OCI-LY1 (cell line): ENCODE data around the gene IL15.
"Not testable (repeated sequence)": the region's sequence is repeated elsewhere in the genome, so short reads cannot be mapped to it uniquely, and the experiment has no call there.

Experiments used
- H2AFZ ChIP-seq: fragments of 200-600 bp; sonication (generic), shearing (Covaris generic); 2 replicates; pipeline ENCODE4 v1.6.0; 2014; ENCODE audit warnings: antibody characterized with exemption, mild to moderate bottlenecking, low read length
- H3F3A ChIP-seq: fragments of 200-600 bp; sonication (generic), shearing (Covaris generic); 2 replicates; pipeline ENCODE4 v1.6.0; 2014; ENCODE audit warnings: mild to moderate bottlenecking, antibody characterized with exemption, low read length, moderate library complexity; ENCODE audit not compliant: insufficient read depth
- H3K27ac ChIP-seq: fragments of 200-600 bp; sonication (generic); 2 replicates; pipeline ENCODE4 v1.5.1; 2014; ENCODE audit warnings: low read length, mixed run types, mild to moderate bottlenecking, low read depth; ENCODE audit not compliant: poor library complexity, severe bottlenecking
- H3K27me3 ChIP-seq: fragments of 200-600 bp; sonication (generic); 2 replicates; pipeline ENCODE4 v1.6.0; 2014; ENCODE audit warnings: antibody characterized with exemption, mild to moderate bottlenecking, low read length, moderate library complexity; ENCODE audit not compliant: insufficient read depth
- H3K36me3 ChIP-seq: fragments of 200-600 bp; sonication (generic); 2 replicates; pipeline ENCODE4 v1.6.1; 2014; ENCODE audit warnings: mild to moderate bottlenecking, antibody characterized with exemption, low read length, moderate library complexity, mixed read lengths; ENCODE audit not compliant: insufficient read depth
- H3K4me1 ChIP-seq: fragments of 200-600 bp; sonication (generic); 2 replicates; pipeline ENCODE4 v1.5.1; 2014; ENCODE audit warnings: mild to moderate bottlenecking, low read length, moderate library complexity; ENCODE audit not compliant: insufficient read depth, severe bottlenecking
- H3K4me2 ChIP-seq: fragments of 200-600 bp; sonication (generic), shearing (Covaris generic); 2 replicates; pipeline ENCODE4 v1.6.1; 2014; ENCODE audit warnings: low read length
- H3K4me3 ChIP-seq: fragments of 200-600 bp; sonication (generic); 2 replicates; pipeline ENCODE4 v1.5.1; 2014; ENCODE audit warnings: low read length, low read depth, mild to moderate bottlenecking, mixed read lengths; ENCODE audit not compliant: poor library complexity, severe bottlenecking
- H3K79me2 ChIP-seq: fragments of 200-600 bp; shearing (Covaris generic); 2 replicates; pipeline ENCODE4 v1.6.1; 2016; ENCODE audit warnings: mixed run types, low read length, mixed read lengths; ENCODE audit not compliant: insufficient read depth
- H3K9ac ChIP-seq: fragments of 200-600 bp; sonication (generic), shearing (Covaris generic); 2 replicates; pipeline ENCODE4 v1.6.1; 2014; ENCODE audit warnings: mild to moderate bottlenecking, low read length, mixed read lengths
- H3K9me2 ChIP-seq: fragments of 200-600 bp; sonication (generic), shearing (Covaris generic); 2 replicates; pipeline ENCODE4 v1.6.1; 2014; ENCODE audit warnings: low read depth, mild to moderate bottlenecking, low read length, mixed read lengths
- H3K9me3 ChIP-seq: fragments of 200-600 bp; shearing (Covaris generic); 2 replicates; pipeline ENCODE4 v1.6.1; 2014; ENCODE audit warnings: low read length, mixed read lengths
- H4K20me1 ChIP-seq: fragments of 200-600 bp; sonication (generic), shearing (Covaris generic); 2 replicates; pipeline ENCODE4 v1.6.0; 2016; ENCODE audit warnings: mild to moderate bottlenecking, low read length; ENCODE audit not compliant: insufficient read depth
- CTCF ChIP-seq: fragments of 200-600 bp; sonication (generic), shearing (Covaris generic); IDR thresholded peaks from 2 replicates; pipeline ENCODE4 v1.5.1; 2017; ENCODE audit warnings: mild to moderate bottlenecking, antibody characterized with exemption, low read length, moderate library complexity, mixed read lengths
- EZH2 ChIP-seq: fragments of 200-600 bp; sonication (generic), shearing (Covaris generic); IDR thresholded peaks from 2 replicates; pipeline ENCODE4 v1.8.0; 2017; ENCODE audit warnings: borderline replicate concordance, mixed run types, mild to moderate bottlenecking, antibody characterized with exemption, low read length, moderate library complexity, mixed read lengths

Gene IL15

GRCh38 chr4:141730805-141731204 lies 94.4 kb downstream of the IL15 start:
- Histone ChIP-seq H3K4me3 (no peak overlapping the region), H4K20me1 (no peaks in the 10 kb centered on the region), H2AFZ (no peak overlapping the region), H3K36me3 (no peaks in the 10 kb centered on the region), H3K4me2 (no peak overlapping the region), H3K4me1 (no peaks in the 10 kb centered on the region), H3K9ac (no peak overlapping the region), H3K9me3 (no peaks in the 10 kb centered on the region), H3K9me2 (no peaks in the 10 kb centered on the region), H3K79me2 (no peaks in the 10 kb centered on the region), H3K27me3 (no peaks in the 10 kb centered on the region), H3F3A (no peaks in the 10 kb centered on the region), H3K27ac (no peak overlapping the region)
- TF ChIP-seq EZH2: no peak

GRCh38 chr4:141731481-141731880 lies 95.1 kb downstream of the IL15 start:
- Histone ChIP-seq H3K36me3 (no peaks in the 10 kb centered on the region), H3K4me1 (no peaks in the 10 kb centered on the region), H3K9ac (no peak overlapping the region), H3K79me2 (no peaks in the 10 kb centered on the region), H3F3A (no peaks in the 10 kb centered on the region), H3K27ac (no peak overlapping the region), H3K9me2 (no peaks in the 10 kb centered on the region), H3K27me3 (no peaks in the 10 kb centered on the region), H3K4me3 (no peak overlapping the region), H3K9me3 (no peaks in the 10 kb centered on the region), H2AFZ (no peak overlapping the region), H3K4me2 (no peak overlapping the region), H4K20me1 (no peaks in the 10 kb centered on the region)
- TF ChIP-seq CTCF: no peak
- TF ChIP-seq EZH2: no peak

- no peak for TF ChIP-seq CTCF
- TF ChIP-seq EZH2: no peak
- no peak overlapping the region for H3K27ac ChIP-seq
Measured at GRCh38 chr4:141739636-141740035, 103.3 kb downstream of the IL15 start.

GRCh38 chr4:141746026-141746425 lies 109.6 kb downstream of the IL15 start:
- no peak overlapping the region for H3K4me2 ChIP-seq
- no peak for TF ChIP-seq EZH2
- TF ChIP-seq CTCF: no peak

More at GRCh38 chr4:141739636-141740035, 103.3 kb downstream of the IL15 start:
- Histone ChIP-seq H2AFZ (no peak overlapping the region), H3F3A (no peaks in the 10 kb centered on the region), H3K79me2 (no peaks in the 10 kb centered on the region), H3K4me1 (no peaks in the 10 kb centered on the region), H3K36me3 (no peaks in the 10 kb centered on the region), H3K4me3 (no peak overlapping the region), H3K27me3 (no peaks in the 10 kb centered on the region), H3K9me3 (no peaks in the 10 kb centered on the region), H3K4me2 (no peak overlapping the region), H3K9me2 (no peaks in the 10 kb centered on the region), H4K20me1 (no peaks in the 10 kb centered on the region), H3K9ac (no peak overlapping the region)

GRCh38 chr4:141751806-141752205 lies 115.4 kb downstream of the IL15 start:
- not testable (repeated sequence) for H3K9ac ChIP-seq, H2AFZ ChIP-seq, H3K4me1 ChIP-seq, H3K9me2 ChIP-seq, H4K20me1 ChIP-seq, H3K27ac ChIP-seq, H3K27me3 ChIP-seq, H3K79me2 ChIP-seq, H3K4me2 ChIP-seq, H3K4me3 ChIP-seq, H3K36me3 ChIP-seq, H3F3A ChIP-seq, H3K9me3 ChIP-seq

More at GRCh38 chr4:141746026-141746425, 109.6 kb downstream of the IL15 start:
- no peaks in the 10 kb centered on the region for H3K36me3 ChIP-seq
- H3K27me3 ChIP-seq: no peaks in the 10 kb centered on the region
- H2AFZ ChIP-seq: no peak overlapping the region
- no peaks in the 10 kb centered on the region for H3K79me2 ChIP-seq
- H3K9me3 ChIP-seq: no peaks in the 10 kb centered on the region
- no peaks in the 10 kb centered on the region for H4K20me1 ChIP-seq
- H3K4me3 ChIP-seq: no peak overlapping the region
- no peak overlapping the region for H3K27ac ChIP-seq
- no peaks in the 10 kb centered on the region for H3K9me2 ChIP-seq
- H3F3A ChIP-seq: no peaks in the 10 kb centered on the region
- no peaks in the 10 kb centered on the region for H3K4me1 ChIP-seq
- no peak overlapping the region for H3K9ac ChIP-seq
